Liver (tissue), 3 donors: ENCODE measurements around the gene PARD6B.

Experiments used
- CTCF ChIP-seq: fragments of 150-350 bp; IDR thresholded peaks from 2 replicates; pipeline ENCODE4 v1.5.1; 2017; ENCODE audit warnings: improper control_type of control experiment, low read depth, low read length; ENCODE audit not compliant: missing input control
- EGR1 ChIP-seq, 2 donors: IDR thresholded peaks; 2 replicates each; pipeline ENCODE4 v1.6.1; 2016 to 2018; ENCODE audit warnings: antibody characterized with exemption in 2 of 2, low read depth in 2 of 2
- FOXA1 ChIP-seq: IDR thresholded peaks from 2 replicates; pipeline ENCODE4 v1.6.1; 2016; ENCODE audit warnings: antibody characterized with exemption
- GABPA ChIP-seq, 2 donors: IDR thresholded peaks in 1 of 2; conservative IDR thresholded peaks in 1 of 2; 2 replicates each; pipeline ENCODE4 v1.6.1; 2016; ENCODE audit warnings: antibody characterized with exemption in 2 of 2, mild to moderate bottlenecking in 1 of 2, moderate library complexity in 1 of 2
- HNF4G ChIP-seq: IDR thresholded peaks from 2 replicates; pipeline ENCODE4 v1.6.1; 2016; ENCODE audit warnings: antibody characterized with exemption
- JUND ChIP-seq, 2 donors: IDR thresholded peaks; 2 replicates each; pipeline ENCODE4 v1.6.1; 2016; ENCODE audit warnings: antibody characterized with exemption in 2 of 2
- NR2F2 ChIP-seq: IDR thresholded peaks from 2 replicates; pipeline ENCODE4 v1.6.1; 2016; ENCODE audit warnings: antibody characterized with exemption
- RAD21 ChIP-seq, 2 donors: IDR thresholded peaks; 2 replicates each; pipeline ENCODE4 v1.6.1; 2016; ENCODE audit warnings: antibody characterized with exemption in 2 of 2, mild to moderate bottlenecking in 2 of 2
- SP1 ChIP-seq: IDR thresholded peaks from 2 replicates; pipeline ENCODE4 v1.6.1; 2018; ENCODE audit warnings: antibody characterized with exemption, mild to moderate bottlenecking
- TAF1 ChIP-seq: conservative IDR thresholded peaks from 2 replicates; pipeline ENCODE4 v1.6.1; 2016; ENCODE audit warnings: antibody characterized with exemption, mild to moderate bottlenecking
- YY1 ChIP-seq: IDR thresholded peaks from 2 replicates; pipeline ENCODE4 v1.6.1; 2016; ENCODE audit warnings: antibody characterized with exemption, mild to moderate bottlenecking
- TF ChIP-seq, protein P1 (sequence below): IDR thresholded peaks from 2 replicates; pipeline ENCODE4 v1.6.1; 2016; ENCODE audit warnings: antibody characterized with exemption, mild to moderate bottlenecking
- TF ChIP-seq, protein P2 (sequence below): IDR thresholded peaks from 2 replicates; pipeline ENCODE4 v1.6.1; 2016; ENCODE audit warnings: antibody characterized with exemption
- TF ChIP-seq, protein P3 (sequence below): IDR thresholded peaks from 2 replicates; pipeline ENCODE4 v1.6.1; 2016; ENCODE audit warnings: antibody characterized with exemption
- donor health status: healthy.
- donor health status: healthy.

- TF ChIP-seq FOXA1 (no peak), CTCF (no peak), YY1 (peak; percentile 28), HNF4G (no peak), NR2F2 (no peak), RAD21 (IDR thresholded peaks at IDR 0.05) (no peak), JUND (IDR thresholded peaks at IDR 0.05) (peak in 1 of 2 donors; percentile 42), SP1 (peak; percentile 72), GABPA (IDR thresholded peaks at IDR 0.05 in 1 of 2, conservative IDR thresholded peaks at IDR 0.05 in 1 of 2) (peak in 1 of 2 donors; percentile 20), TAF1 (peak; percentile 39), EGR1 (IDR thresholded peaks at IDR 0.05; ENCODE audit: low read depth in 2 of 2) (no peak)
- TF ChIP-seq, protein P1, sequence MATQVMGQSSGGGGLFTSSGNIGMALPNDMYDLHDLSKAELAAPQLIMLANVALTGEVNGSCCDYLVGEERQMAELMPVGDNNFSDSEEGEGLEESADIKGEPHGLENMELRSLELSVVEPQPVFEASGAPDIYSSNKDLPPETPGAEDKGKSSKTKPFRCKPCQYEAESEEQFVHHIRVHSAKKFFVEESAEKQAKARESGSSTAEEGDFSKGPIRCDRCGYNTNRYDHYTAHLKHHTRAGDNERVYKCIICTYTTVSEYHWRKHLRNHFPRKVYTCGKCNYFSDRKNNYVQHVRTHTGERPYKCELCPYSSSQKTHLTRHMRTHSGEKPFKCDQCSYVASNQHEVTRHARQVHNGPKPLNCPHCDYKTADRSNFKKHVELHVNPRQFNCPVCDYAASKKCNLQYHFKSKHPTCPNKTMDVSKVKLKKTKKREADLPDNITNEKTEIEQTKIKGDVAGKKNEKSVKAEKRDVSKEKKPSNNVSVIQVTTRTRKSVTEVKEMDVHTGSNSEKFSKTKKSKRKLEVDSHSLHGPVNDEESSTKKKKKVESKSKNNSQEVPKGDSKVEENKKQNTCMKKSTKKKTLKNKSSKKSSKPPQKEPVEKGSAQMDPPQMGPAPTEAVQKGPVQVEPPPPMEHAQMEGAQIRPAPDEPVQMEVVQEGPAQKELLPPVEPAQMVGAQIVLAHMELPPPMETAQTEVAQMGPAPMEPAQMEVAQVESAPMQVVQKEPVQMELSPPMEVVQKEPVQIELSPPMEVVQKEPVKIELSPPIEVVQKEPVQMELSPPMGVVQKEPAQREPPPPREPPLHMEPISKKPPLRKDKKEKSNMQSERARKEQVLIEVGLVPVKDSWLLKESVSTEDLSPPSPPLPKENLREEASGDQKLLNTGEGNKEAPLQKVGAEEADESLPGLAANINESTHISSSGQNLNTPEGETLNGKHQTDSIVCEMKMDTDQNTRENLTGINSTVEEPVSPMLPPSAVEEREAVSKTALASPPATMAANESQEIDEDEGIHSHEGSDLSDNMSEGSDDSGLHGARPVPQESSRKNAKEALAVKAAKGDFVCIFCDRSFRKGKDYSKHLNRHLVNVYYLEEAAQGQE, result no peak
- TF ChIP-seq, protein P2, sequence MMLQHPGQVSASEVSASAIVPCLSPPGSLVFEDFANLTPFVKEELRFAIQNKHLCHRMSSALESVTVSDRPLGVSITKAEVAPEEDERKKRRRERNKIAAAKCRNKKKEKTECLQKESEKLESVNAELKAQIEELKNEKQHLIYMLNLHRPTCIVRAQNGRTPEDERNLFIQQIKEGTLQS, result no peak
- TF ChIP-seq, protein P3, sequence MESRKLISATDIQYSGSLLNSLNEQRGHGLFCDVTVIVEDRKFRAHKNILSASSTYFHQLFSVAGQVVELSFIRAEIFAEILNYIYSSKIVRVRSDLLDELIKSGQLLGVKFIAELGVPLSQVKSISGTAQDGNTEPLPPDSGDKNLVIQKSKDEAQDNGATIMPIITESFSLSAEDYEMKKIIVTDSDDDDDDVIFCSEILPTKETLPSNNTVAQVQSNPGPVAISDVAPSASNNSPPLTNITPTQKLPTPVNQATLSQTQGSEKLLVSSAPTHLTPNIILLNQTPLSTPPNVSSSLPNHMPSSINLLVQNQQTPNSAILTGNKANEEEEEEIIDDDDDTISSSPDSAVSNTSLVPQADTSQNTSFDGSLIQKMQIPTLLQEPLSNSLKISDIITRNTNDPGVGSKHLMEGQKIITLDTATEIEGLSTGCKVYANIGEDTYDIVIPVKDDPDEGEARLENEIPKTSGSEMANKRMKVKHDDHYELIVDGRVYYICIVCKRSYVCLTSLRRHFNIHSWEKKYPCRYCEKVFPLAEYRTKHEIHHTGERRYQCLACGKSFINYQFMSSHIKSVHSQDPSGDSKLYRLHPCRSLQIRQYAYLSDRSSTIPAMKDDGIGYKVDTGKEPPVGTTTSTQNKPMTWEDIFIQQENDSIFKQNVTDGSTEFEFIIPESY, result peak; percentile 14
These were observed 3.4 kb upstream of the PARD6B start for GRCh38 chr20:50727792-50728485.
